Neural cell (in vitro differentiated cells): ENCODE measurements around the gene PRSS38. TPM values are rescaled to one million over a fixed set of nuclear protein-coding genes. Genes with fewer than 3 reads are reported as not detected.

Source experiments
- H2AFZ ChIP-seq: fragments of 200-600, 300-800 bp; sonication (generic), shearing (Covaris generic); 2 replicates; pipeline ENCODE4 v1.6.0; 2014; ENCODE audit warnings: low read depth, mild to moderate bottlenecking, antibody characterized with exemption, low read length, moderate library complexity
- H3F3A ChIP-seq: fragments of 200-600 bp; shearing (Covaris generic); 2 replicates; pipeline ENCODE4 v1.6.1; 2016; ENCODE audit warnings: mild to moderate bottlenecking, moderate library complexity, mixed read lengths, antibody characterized with exemption, low read length; ENCODE audit not compliant: insufficient read depth, poor library complexity, severe bottlenecking
- H3K27ac ChIP-seq: fragments of 200-600, 300-800 bp; sonication (generic), shearing (Covaris generic); 2 replicates; pipeline ENCODE4 v1.5.1; 2014; ENCODE audit warnings: mild to moderate bottlenecking, low read length, moderate library complexity
- H3K27me3 ChIP-seq: fragments of 300-800, 200-600 bp; sonication (generic), shearing (Covaris generic); 2 replicates; pipeline ENCODE4 v1.6.0; 2014; ENCODE audit warnings: mild to moderate bottlenecking, low read depth, low read length, moderate library complexity; ENCODE audit not compliant: insufficient read depth
- H3K36me3 ChIP-seq: fragments of 300-800, 200-600 bp; sonication (generic), shearing (Covaris generic); 2 replicates; pipeline ENCODE4 v1.5.1; 2014; ENCODE audit warnings: mild to moderate bottlenecking, antibody characterized with exemption, low read length, moderate library complexity; ENCODE audit not compliant: insufficient read depth
- H3K4me2 ChIP-seq: fragments of 300-800, 200-600 bp; sonication (generic), shearing (Covaris generic); 2 replicates; pipeline ENCODE4 v1.6.0; 2014; ENCODE audit warnings: mild to moderate bottlenecking, low read length
- H3K4me3 ChIP-seq: fragments of 300-800, 200-600 bp; sonication (generic), shearing (Covaris generic); 2 replicates; pipeline ENCODE4 v1.5.1; 2014; ENCODE audit warnings: mild to moderate bottlenecking, low read length, moderate library complexity
- H3K79me2 ChIP-seq: fragments of 200-600 bp; shearing (Covaris generic); replicated peaks from 2 replicates; pipeline ENCODE4 v1.6.0; 2014; ENCODE audit warnings: mild to moderate bottlenecking, low read length, moderate library complexity; ENCODE audit not compliant: insufficient read depth
- H3K9ac ChIP-seq: fragments of 300-800, 200-600 bp; sonication (generic), shearing (Covaris generic); 2 replicates; pipeline ENCODE4 v1.6.1; 2016; ENCODE audit warnings: mild to moderate bottlenecking, low read length, mixed read lengths
- H3K9me2 ChIP-seq: fragments of 200-600 bp; shearing (Covaris generic); 2 replicates; pipeline ENCODE4 v1.6.1; 2016; ENCODE audit warnings: mild to moderate bottlenecking, low read length, mixed read lengths; ENCODE audit not compliant: insufficient read depth
- H3K9me3 ChIP-seq: fragments of 200-600, 300-800 bp; sonication (generic), shearing (Covaris generic); 2 replicates; pipeline ENCODE4 v1.6.1; 2016; ENCODE audit warnings: mild to moderate bottlenecking, mixed run types, low read length, moderate library complexity, mixed read lengths
- H4K20me1 ChIP-seq: fragments of 200-600 bp; shearing (Covaris generic); 2 replicates; pipeline ENCODE4 v1.6.1; 2016; ENCODE audit warnings: mild to moderate bottlenecking, mixed run types; ENCODE audit not compliant: insufficient read depth
- EP300 ChIP-seq: fragments of 450-650 bp; conservative IDR thresholded peaks from 2 replicates; pipeline ENCODE4 v1.6.1; 2014; ENCODE audit warnings: antibody characterized with exemption, mild to moderate bottlenecking, moderate library complexity; ENCODE audit not compliant: poor library complexity, severe bottlenecking
- EZH2 ChIP-seq: fragments of 200-600, 300-800 bp; shearing (Covaris generic), sonication (generic); IDR thresholded peaks from 2 replicates; pipeline ENCODE4 v1.6.1; 2014; ENCODE audit warnings: antibody characterized with exemption, low read length, borderline replicate concordance, mild to moderate bottlenecking; ENCODE audit not compliant: insufficient read depth, poor library complexity, severe bottlenecking
- MXI1 ChIP-seq: fragments of 450-650 bp; conservative IDR thresholded peaks from 2 replicates; pipeline ENCODE4 v1.6.1; 2014; ENCODE audit warnings: antibody characterized with exemption, mild to moderate bottlenecking; ENCODE audit not compliant: poor library complexity, severe bottlenecking
- POLR2AphosphoS5 ChIP-seq: IDR thresholded peaks from 2 replicates; pipeline ENCODE4 v1.6.1; 2012
- RAD21 ChIP-seq: fragments of 450-650 bp; conservative IDR thresholded peaks from 2 replicates; pipeline ENCODE4 v1.6.1; 2014; ENCODE audit warnings: antibody characterized with exemption, mild to moderate bottlenecking, moderate library complexity
- SMC3 ChIP-seq: fragments of 450-650 bp; conservative IDR thresholded peaks from 2 replicates; pipeline ENCODE4 v1.6.1; 2014; ENCODE audit warnings: antibody characterized with exemption, mild to moderate bottlenecking, moderate library complexity; ENCODE audit not compliant: poor library complexity
- TAF1 ChIP-seq: IDR thresholded peaks from 2 replicates; pipeline ENCODE4 v1.6.1; 2012; ENCODE audit warnings: low read depth
- polyA plus RNA-seq: library from polyadenylated mRNA; depleted of rRNA; stranded (reverse); fragments of >200 nt; gene quantifications from 2 replicates; pipeline ENCODE4 v1.2.3, GENCODE V29; 2014
- TF ChIP-seq, protein P1 (sequence below): IDR thresholded peaks from 2 replicates; pipeline ENCODE4 v1.6.1; 2012; ENCODE audit warnings: borderline replicate concordance
- TF ChIP-seq, protein P2 (sequence below): fragments of 450-650 bp; IDR thresholded peaks from 2 replicates; pipeline ENCODE4 v1.5.1; 2014; ENCODE audit warnings: antibody characterized with exemption, mild to moderate bottlenecking, moderate library complexity; ENCODE audit not compliant: poor library complexity, severe bottlenecking

The PRSS38 gene
- polyA plus RNA-seq, 1 donor from 2014 or later = not detected

DNA sequence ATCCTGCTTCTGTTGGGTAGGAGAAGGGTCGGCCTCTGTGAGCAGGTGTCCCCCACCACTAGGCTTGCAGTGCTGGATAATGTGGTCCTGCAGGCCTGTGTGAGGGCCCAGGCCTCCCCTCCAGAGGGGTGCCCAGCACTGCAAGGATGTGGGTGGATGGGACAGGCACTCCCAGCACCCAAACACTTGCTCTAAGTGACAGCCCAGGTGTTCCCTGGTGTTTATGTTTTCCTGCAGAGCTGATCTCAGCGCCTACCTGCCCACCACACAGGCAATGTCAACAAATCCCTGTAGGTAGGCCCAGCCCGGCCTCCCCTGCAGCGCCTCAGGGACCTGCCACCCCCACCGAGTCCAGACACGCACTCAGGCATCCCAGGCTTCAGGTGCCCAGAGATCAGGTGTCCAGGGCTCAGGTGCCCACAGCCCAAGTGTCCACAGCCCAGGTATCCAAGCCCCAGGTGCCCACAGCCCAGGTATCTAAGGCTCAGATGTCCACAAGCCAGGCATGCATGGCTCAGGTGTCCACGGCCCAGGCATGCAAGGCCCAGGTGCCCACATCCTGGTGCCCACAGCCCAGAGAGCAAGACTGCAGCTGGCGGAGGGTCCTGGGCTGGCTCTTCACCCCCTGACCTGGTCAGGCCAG is 73.0 kb downstream of the PRSS38 start:
- no peak overlapping the region for H2AFZ ChIP-seq
- H3K4me3 ChIP-seq = no peak overlapping the region
- no peaks in the 10 kb centered on the region for H3K27me3 ChIP-seq
- H3F3A ChIP-seq = no peaks in the 10 kb centered on the region
- no peaks in the 10 kb centered on the region for H3K9me2 ChIP-seq
- no peaks in the 10 kb centered on the region for H3K9me3 ChIP-seq
- no peaks in the 10 kb centered on the region for H4K20me1 ChIP-seq
- no peak overlapping the region for H3K4me2 ChIP-seq
- no peak overlapping the region for H3K9ac ChIP-seq
- TF ChIP-seq, protein P1, sequence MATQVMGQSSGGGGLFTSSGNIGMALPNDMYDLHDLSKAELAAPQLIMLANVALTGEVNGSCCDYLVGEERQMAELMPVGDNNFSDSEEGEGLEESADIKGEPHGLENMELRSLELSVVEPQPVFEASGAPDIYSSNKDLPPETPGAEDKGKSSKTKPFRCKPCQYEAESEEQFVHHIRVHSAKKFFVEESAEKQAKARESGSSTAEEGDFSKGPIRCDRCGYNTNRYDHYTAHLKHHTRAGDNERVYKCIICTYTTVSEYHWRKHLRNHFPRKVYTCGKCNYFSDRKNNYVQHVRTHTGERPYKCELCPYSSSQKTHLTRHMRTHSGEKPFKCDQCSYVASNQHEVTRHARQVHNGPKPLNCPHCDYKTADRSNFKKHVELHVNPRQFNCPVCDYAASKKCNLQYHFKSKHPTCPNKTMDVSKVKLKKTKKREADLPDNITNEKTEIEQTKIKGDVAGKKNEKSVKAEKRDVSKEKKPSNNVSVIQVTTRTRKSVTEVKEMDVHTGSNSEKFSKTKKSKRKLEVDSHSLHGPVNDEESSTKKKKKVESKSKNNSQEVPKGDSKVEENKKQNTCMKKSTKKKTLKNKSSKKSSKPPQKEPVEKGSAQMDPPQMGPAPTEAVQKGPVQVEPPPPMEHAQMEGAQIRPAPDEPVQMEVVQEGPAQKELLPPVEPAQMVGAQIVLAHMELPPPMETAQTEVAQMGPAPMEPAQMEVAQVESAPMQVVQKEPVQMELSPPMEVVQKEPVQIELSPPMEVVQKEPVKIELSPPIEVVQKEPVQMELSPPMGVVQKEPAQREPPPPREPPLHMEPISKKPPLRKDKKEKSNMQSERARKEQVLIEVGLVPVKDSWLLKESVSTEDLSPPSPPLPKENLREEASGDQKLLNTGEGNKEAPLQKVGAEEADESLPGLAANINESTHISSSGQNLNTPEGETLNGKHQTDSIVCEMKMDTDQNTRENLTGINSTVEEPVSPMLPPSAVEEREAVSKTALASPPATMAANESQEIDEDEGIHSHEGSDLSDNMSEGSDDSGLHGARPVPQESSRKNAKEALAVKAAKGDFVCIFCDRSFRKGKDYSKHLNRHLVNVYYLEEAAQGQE = no peak
- TF ChIP-seq EP300 = no peak
- no peak for TF ChIP-seq MXI1
- TF ChIP-seq, protein P2, sequence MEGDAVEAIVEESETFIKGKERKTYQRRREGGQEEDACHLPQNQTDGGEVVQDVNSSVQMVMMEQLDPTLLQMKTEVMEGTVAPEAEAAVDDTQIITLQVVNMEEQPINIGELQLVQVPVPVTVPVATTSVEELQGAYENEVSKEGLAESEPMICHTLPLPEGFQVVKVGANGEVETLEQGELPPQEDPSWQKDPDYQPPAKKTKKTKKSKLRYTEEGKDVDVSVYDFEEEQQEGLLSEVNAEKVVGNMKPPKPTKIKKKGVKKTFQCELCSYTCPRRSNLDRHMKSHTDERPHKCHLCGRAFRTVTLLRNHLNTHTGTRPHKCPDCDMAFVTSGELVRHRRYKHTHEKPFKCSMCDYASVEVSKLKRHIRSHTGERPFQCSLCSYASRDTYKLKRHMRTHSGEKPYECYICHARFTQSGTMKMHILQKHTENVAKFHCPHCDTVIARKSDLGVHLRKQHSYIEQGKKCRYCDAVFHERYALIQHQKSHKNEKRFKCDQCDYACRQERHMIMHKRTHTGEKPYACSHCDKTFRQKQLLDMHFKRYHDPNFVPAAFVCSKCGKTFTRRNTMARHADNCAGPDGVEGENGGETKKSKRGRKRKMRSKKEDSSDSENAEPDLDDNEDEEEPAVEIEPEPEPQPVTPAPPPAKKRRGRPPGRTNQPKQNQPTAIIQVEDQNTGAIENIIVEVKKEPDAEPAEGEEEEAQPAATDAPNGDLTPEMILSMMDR = no peak
- TF ChIP-seq POLR2AphosphoS5 = no peak
- TF ChIP-seq EZH2 = no peak
- TF ChIP-seq TAF1 = no peak
- no peak for TF ChIP-seq SMC3
- TF ChIP-seq RAD21 = no peak
- H3K27ac ChIP-seq = no peak overlapping the region
- H3K36me3 ChIP-seq = no peaks in the 10 kb centered on the region
- H3K79me2 ChIP-seq = no peaks in the 10 kb centered on the region

DNA sequence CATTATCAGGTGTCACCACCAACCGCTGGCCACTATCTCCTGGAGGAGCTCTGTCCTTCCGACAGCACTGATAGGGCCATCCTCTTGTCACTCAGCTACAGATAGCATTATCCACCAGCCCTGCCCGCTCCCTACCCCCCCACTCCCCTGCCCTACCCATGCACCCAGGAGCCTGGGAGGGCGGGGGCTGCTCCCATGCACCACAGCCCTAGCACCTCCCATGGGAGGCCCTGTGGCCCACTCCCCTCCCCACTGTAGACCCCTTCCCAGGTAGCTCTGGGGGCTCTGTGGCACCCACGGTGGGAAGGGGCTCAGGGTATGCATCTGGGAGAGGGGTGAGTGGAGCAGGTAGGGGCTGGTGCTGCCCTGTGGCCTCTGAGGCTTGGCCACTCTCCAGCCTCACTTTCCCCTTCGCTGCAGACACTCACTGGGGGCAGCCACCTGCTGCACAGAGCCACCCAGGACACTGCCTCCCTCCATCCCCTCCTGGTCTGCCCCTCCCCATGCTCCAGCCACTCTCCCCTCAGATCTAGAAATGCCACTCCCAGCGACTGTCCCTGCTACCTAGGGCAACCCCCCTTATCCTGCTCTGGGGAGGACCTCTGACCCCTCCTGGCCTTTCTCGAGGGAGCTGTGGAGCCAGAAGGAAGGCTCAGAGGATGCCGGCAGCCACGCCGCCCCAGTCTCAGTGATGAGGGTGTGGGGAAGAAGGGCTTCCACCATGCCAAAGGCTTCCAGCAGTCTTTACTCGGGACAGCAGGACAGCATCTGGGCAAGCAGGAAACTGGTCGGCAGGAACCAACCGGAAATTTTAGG is 73.8 kb downstream of the PRSS38 start:
- Histone ChIP-seq H3K27me3 (no peaks in the 10 kb centered on the region), H3K4me2 (no peak overlapping the region), H3K4me3 (no peak overlapping the region), H3K9me2 (no peaks in the 10 kb centered on the region), H3K36me3 (no peaks in the 10 kb centered on the region), H3K79me2 (no peaks in the 10 kb centered on the region), H3F3A (no peaks in the 10 kb centered on the region), H4K20me1 (no peaks in the 10 kb centered on the region), H3K9ac (no peak overlapping the region), H3K9me3 (no peaks in the 10 kb centered on the region), H3K27ac (no peak overlapping the region), H2AFZ (no peak overlapping the region)
- TF ChIP-seq TAF1 (no peak), EZH2 (no peak), MXI1 (no peak), EP300 (no peak), SMC3 (no peak), POLR2AphosphoS5 (no peak), RAD21 (no peak)
- TF ChIP-seq, protein P2 = no peak
- TF ChIP-seq, protein P1 = no peak
